Endodermal cell (in vitro differentiated cells): ENCODE measurements around the gene SEPTIN5. TPM values are rescaled to one million over a fixed set of nuclear protein-coding genes. Genes with fewer than 3 reads are reported as not detected.

Source experiments
- DNase-seq: peaks from one replicate; pipeline ENCODE4 v3.0.0-alpha.2; 2017
- H3K27ac ChIP-seq: 2 replicates; pipeline ENCODE4 v1.5.1; 2013; ENCODE audit warnings: mild to moderate bottlenecking, low read depth, low read length, moderate library complexity
- H3K27me3 ChIP-seq: 2 replicates; pipeline ENCODE4 v1.6.1; 2013; ENCODE audit warnings: mild to moderate bottlenecking, low read length, moderate library complexity; ENCODE audit not compliant: insufficient read depth, control insufficient read depth, poor library complexity, severe bottlenecking
- H3K36me3 ChIP-seq: 2 replicates; pipeline ENCODE4 v1.7.0; 2013; ENCODE audit warnings: mild to moderate bottlenecking, low read length, moderate library complexity; ENCODE audit not compliant: control insufficient read depth, insufficient read depth
- H3K4me1 ChIP-seq: one replicate; pipeline ENCODE4 v1.7.0; 2013; ENCODE audit warnings: low read length; ENCODE audit not compliant: control insufficient read depth, insufficient read depth
- H3K4me3 ChIP-seq: 2 replicates; pipeline ENCODE4 v1.5.1; 2013; ENCODE audit warnings: mild to moderate bottlenecking, low read length, moderate library complexity
- H3K9ac ChIP-seq: 2 replicates; pipeline ENCODE4 v1.6.1; 2013; ENCODE audit warnings: mild to moderate bottlenecking, low read length, moderate library complexity; ENCODE audit not compliant: poor library complexity, severe bottlenecking; ENCODE audit errors: extremely low read depth
- H3K9me3 ChIP-seq: 2 replicates; pipeline ENCODE4 v1.6.1; 2013; ENCODE audit warnings: mild to moderate bottlenecking, low read length, moderate library complexity; ENCODE audit not compliant: control insufficient read depth
- H3K27ac Mint-ChIP-seq: 2 replicates; pipeline ENCODE4 v1.8.0; 2020; ENCODE audit warnings: mixed read lengths
- H3K27me3 Mint-ChIP-seq: 2 replicates; pipeline ENCODE4 v1.8.0; 2021; ENCODE audit warnings: mild to moderate bottlenecking, mixed read lengths; ENCODE audit not compliant: insufficient read depth
- H3K36me3 Mint-ChIP-seq: 2 replicates; pipeline ENCODE4 v1.8.0; 2020; ENCODE audit warnings: low read depth, mixed read lengths
- H3K4me1 Mint-ChIP-seq: 2 replicates; pipeline ENCODE4 v1.8.0; 2020; ENCODE audit warnings: mixed read lengths
- H3K4me3 Mint-ChIP-seq: 2 replicates; pipeline ENCODE4 v1.8.0; 2020; ENCODE audit warnings: mild to moderate bottlenecking, moderate library complexity, mixed read lengths
- H3K9me3 Mint-ChIP-seq: 2 replicates; pipeline ENCODE4 v1.8.0; 2020; ENCODE audit warnings: mild to moderate bottlenecking, mixed read lengths
- CTCF ChIP-seq: fragments of 200-600 bp; sonication (generic); conservative IDR thresholded peaks from 2 replicates; pipeline ENCODE4 v1.5.0; 2021; ENCODE audit warnings: antibody characterized with exemption, mild to moderate bottlenecking
- WGBS, 2 experiments: methylation state at CpG; one replicate each; pipeline versions ENCODE4 v1.1.5 to v1.1.7; 2013; ENCODE audit warnings: missing lambda C conversion rate in 2 of 2, mixed read lengths in 1 of 2; ENCODE audit not compliant: insufficient coverage in 1 of 2, insufficient read length in 1 of 2; 5-methylcytosine and 5-hydroxymethylcytosine counted together
- total RNA-seq, 2 donors: library from RNA; stranded (reverse); fragmentation: NEBNext Ultra II Directional in 1 of 2; extraction: Animal tissue kit (Norgen Biotek cat#: 25700) in 1 of 2; gene quantifications; 2 replicates in 1 of 2; 3 replicates in 1 of 2; pipeline ENCODE4 v1.2.1, GENCODE V29; 2021

SEPTIN5 gene
- total RNA-seq, 2 donors from 2014 or later: 9.8 to 20.0 TPM

GRCh38 chr22:19742160-19743066, 28.1 kb downstream of the SEPTIN5 start:
- H3K27me3 ChIP-seq: no peaks in the 10 kb centered on the region
- no peak overlapping the region for H3K27ac ChIP-seq
- H3K4me1 ChIP-seq: peaks cover 4% of the 10 kb centered on the region
- no peaks in the 10 kb centered on the region for H3K9me3 ChIP-seq
- H3K9ac ChIP-seq: no peak overlapping the region
- Mint-ChIP-seq H3K9me3 (no peaks in the 10 kb centered on the region), H3K27ac (no peak overlapping the region), H3K4me3 (no peak overlapping the region), H3K27me3 (no peaks in the 10 kb centered on the region), H3K36me3 (no peaks in the 10 kb centered on the region), H3K4me1 (no peaks in the 10 kb centered on the region)
- H3K36me3 ChIP-seq: no peaks in the 10 kb centered on the region
- no peak for TF ChIP-seq CTCF
- 92 to 94% methylated on average over 15 to 21 of the region's 21 CpGs for WGBS, 2 experiments
- no peak overlapping the region for H3K4me3 ChIP-seq
- DNase-seq: no peak

GRCh38 chr22:19743081-19743480, 28.8 kb downstream of the SEPTIN5 start:
- H3K27me3 Mint-ChIP-seq: no peaks in the 10 kb centered on the region
- no peak overlapping the region for H3K4me3 Mint-ChIP-seq
- no peaks in the 10 kb centered on the region for H3K4me1 Mint-ChIP-seq
- H3K36me3 ChIP-seq: no peaks in the 10 kb centered on the region
- 94 to 98% methylated on average over 5 to 6 of the region's 6 CpGs for WGBS, 2 experiments
- DNase-seq: no peak
- TF ChIP-seq CTCF: no peak
- no peaks in the 10 kb centered on the region for H3K36me3 Mint-ChIP-seq
- no peaks in the 10 kb centered on the region for H3K9me3 Mint-ChIP-seq
- H3K9ac ChIP-seq: no peak overlapping the region
- H3K27me3 ChIP-seq: no peaks in the 10 kb centered on the region
- H3K4me3 ChIP-seq: no peak overlapping the region
- peaks cover 4% of the 10 kb centered on the region for H3K4me1 ChIP-seq
- H3K9me3 ChIP-seq: no peaks in the 10 kb centered on the region
- H3K27ac ChIP-seq: no peak overlapping the region
- H3K27ac Mint-ChIP-seq: no peak overlapping the region

- no peak overlapping the region for H3K4me3 Mint-ChIP-seq
- whole genome bisulfite sequencing, 2 experiments: 90 to 100% methylated on average over 3 to 4 of the region's 4 CpGs
- Histone ChIP-seq H3K27me3 (no peaks in the 10 kb centered on the region), H3K9me3 (no peaks in the 10 kb centered on the region), H3K4me1 (peaks cover 3% of the 10 kb centered on the region), H3K9ac (no peak overlapping the region), H3K36me3 (no peaks in the 10 kb centered on the region), H3K27ac (no peak overlapping the region), H3K4me3 (no peak overlapping the region)
- no peaks in the 10 kb centered on the region for H3K9me3 Mint-ChIP-seq
- H3K27ac Mint-ChIP-seq: no peak overlapping the region
- no peaks in the 10 kb centered on the region for H3K36me3 Mint-ChIP-seq
- no peaks in the 10 kb centered on the region for H3K4me1 Mint-ChIP-seq
- TF ChIP-seq CTCF: no peak
- H3K27me3 Mint-ChIP-seq: no peaks in the 10 kb centered on the region
- DNase-seq: no peak
These were observed 29.3 kb downstream of the SEPTIN5 start for GRCh38 chr22:19743651-19744050.
